SK-N-SH (cell line): ENCODE measurements around the gene NSUN2.

Experiments
- EP300 ChIP-seq, 2 experiments: IDR thresholded peaks; 2 replicates each; pipeline versions ENCODE4 v1.4.0 to v1.6.1; 2012; ENCODE audit warnings: borderline replicate concordance in 1 of 2, low read depth in 1 of 2, low read length in 1 of 2
- FOSL2 ChIP-seq: IDR thresholded peaks from 2 replicates; pipeline ENCODE4 v1.4.0; 2012; ENCODE audit warnings: low read depth, mild to moderate bottlenecking, moderate library complexity, borderline replicate concordance
- GABPA ChIP-seq: IDR thresholded peaks from 2 replicates; pipeline ENCODE4 v1.4.0; 2012; ENCODE audit warnings: low read depth, mild to moderate bottlenecking
- RCOR1 ChIP-seq: fragments of 150-350 bp; IDR thresholded peaks from 2 replicates; pipeline ENCODE4 v1.6.1; 2017; ENCODE audit warnings: antibody characterized with exemption, low read length
- RXRA ChIP-seq: IDR thresholded peaks from 2 replicates; pipeline ENCODE4 v1.4.0; 2012; ENCODE audit warnings: low read depth, mild to moderate bottlenecking, borderline replicate concordance
- TAF1 ChIP-seq: IDR thresholded peaks from 2 replicates; pipeline ENCODE4 v1.6.1; 2012; ENCODE audit warnings: low read depth, mild to moderate bottlenecking, low read length, moderate library complexity, borderline replicate concordance
- TCF12 ChIP-seq: IDR thresholded peaks from 2 replicates; pipeline ENCODE4 v1.4.0; 2012
- TEAD4 ChIP-seq: IDR thresholded peaks from 2 replicates; pipeline ENCODE4 v1.4.0; 2012; ENCODE audit warnings: mild to moderate bottlenecking, borderline replicate concordance; ENCODE audit not compliant: insufficient read depth
- YY1 ChIP-seq: IDR thresholded peaks from 2 replicates; pipeline ENCODE4 v1.4.0; 2012; ENCODE audit warnings: low read depth, mild to moderate bottlenecking
- TF ChIP-seq, protein P1 (sequence below): fragments of 200-600 bp; sonication (generic); IDR thresholded peaks from 2 replicates; pipeline ENCODE4 v1.6.1; 2017; ENCODE audit warnings: antibody characterized with exemption, mild to moderate bottlenecking, moderate library complexity

- TF ChIP-seq TEAD4 = no peak
- TF ChIP-seq YY1 = no peak
- TF ChIP-seq RCOR1 = no peak
- TF ChIP-seq TAF1 = no peak
- TF ChIP-seq, protein P1, sequence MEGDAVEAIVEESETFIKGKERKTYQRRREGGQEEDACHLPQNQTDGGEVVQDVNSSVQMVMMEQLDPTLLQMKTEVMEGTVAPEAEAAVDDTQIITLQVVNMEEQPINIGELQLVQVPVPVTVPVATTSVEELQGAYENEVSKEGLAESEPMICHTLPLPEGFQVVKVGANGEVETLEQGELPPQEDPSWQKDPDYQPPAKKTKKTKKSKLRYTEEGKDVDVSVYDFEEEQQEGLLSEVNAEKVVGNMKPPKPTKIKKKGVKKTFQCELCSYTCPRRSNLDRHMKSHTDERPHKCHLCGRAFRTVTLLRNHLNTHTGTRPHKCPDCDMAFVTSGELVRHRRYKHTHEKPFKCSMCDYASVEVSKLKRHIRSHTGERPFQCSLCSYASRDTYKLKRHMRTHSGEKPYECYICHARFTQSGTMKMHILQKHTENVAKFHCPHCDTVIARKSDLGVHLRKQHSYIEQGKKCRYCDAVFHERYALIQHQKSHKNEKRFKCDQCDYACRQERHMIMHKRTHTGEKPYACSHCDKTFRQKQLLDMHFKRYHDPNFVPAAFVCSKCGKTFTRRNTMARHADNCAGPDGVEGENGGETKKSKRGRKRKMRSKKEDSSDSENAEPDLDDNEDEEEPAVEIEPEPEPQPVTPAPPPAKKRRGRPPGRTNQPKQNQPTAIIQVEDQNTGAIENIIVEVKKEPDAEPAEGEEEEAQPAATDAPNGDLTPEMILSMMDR = no peak
- no peak for TF ChIP-seq FOSL2
- no peak for TF ChIP-seq EP300 (IDR thresholded peaks at IDR 0.05; ENCODE audit: borderline replicate concordance in 1 of 2, low read depth in 1 of 2, low read length in 1 of 2)
- TF ChIP-seq TCF12 = no peak
- no peak for TF ChIP-seq RXRA
- no peak for TF ChIP-seq GABPA
These were observed 39.5 kb downstream of the NSUN2 start for GRCh38 chr5:6593148-6594016.
